Mononuclear cell (primary cell): ENCODE measurements around the gene SPATA17. TPM values are rescaled to one million over a fixed set of nuclear protein-coding genes. Genes with fewer than 3 reads are reported as not detected.
"Not testable (repeated sequence)": the region's sequence is repeated elsewhere in the genome, so short reads cannot be mapped to it uniquely, and the experiment has no call there.

Experiments
- H3K27me3 ChIP-seq: 2 replicates; pipeline ENCODE4 v1.6.0; 2011; ENCODE audit warnings: low read length, control low read depth; ENCODE audit not compliant: insufficient read depth
- H3K4me1 ChIP-seq: 2 replicates; pipeline ENCODE4 v1.5.1; 2011; ENCODE audit warnings: mild to moderate bottlenecking, low read length, control low read depth; ENCODE audit not compliant: insufficient read depth
- H3K4me3 ChIP-seq: 2 replicates; pipeline ENCODE4 v1.5.1; 2011; ENCODE audit warnings: mild to moderate bottlenecking, low read length, moderate library complexity
- H3K9me3 ChIP-seq: 2 replicates; pipeline ENCODE4 v1.5.1; 2011; ENCODE audit warnings: low read depth, mild to moderate bottlenecking, control low read depth, low read length
- total RNA-seq: library from RNA; depleted of rRNA; stranded (reverse); fragments of >200 nt; gene quantifications from one replicate; pipeline ENCODE4 v1.2.3, GENCODE V29; 2012

The SPATA17 gene
- total RNA-seq, 1 donor, result under 0.01 TPM

DNA sequence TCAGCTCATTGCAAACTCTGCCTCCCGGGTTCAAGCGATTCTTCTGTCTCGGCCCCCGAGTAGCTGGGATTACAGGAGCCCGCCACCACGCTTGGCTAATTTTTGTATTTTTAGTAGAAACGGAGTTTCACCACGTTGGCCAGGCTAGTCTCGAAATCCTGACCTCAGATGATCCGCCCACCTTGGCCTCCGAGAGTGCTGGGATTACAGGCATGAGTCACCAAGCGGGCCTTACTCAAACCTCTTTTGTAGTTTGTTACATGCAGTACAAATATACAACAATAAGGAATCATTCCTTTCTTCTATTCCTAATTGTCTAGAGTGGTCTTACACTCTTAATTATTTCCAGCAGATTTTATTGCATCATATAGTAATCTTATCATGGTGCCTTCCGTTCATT lies 16.6 kb downstream of the SPATA17 start:
- H3K27me3 ChIP-seq, result no peaks in the 10 kb centered on the region
- no peaks in the 10 kb centered on the region for H3K4me1 ChIP-seq
- no peak overlapping the region for H3K4me3 ChIP-seq
- H3K9me3 ChIP-seq, result no peaks in the 10 kb centered on the region

DNA sequence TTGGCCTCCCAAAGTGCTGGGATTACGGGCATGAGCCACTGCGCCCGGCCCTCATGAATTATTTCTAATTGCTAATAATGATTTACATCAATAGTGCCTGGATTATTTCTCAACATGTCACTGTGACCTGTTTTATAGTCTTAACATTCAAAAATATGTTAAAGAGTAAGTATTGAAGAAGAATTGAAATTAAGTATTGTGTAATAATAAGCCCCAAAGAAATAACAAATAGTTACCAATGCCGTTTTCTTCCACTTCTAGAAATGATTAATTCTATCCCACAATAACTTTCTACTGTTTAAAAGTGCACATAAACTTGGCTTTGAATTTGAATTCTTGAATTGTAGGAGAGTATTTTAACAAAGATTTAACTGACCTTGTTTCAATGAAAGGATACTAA lies 19.5 kb downstream of the SPATA17 start:
- Histone ChIP-seq H3K4me1 (no peaks in the 10 kb centered on the region), H3K4me3 (no peak overlapping the region), H3K27me3 (no peaks in the 10 kb centered on the region), H3K9me3 (no peaks in the 10 kb centered on the region)

DNA sequence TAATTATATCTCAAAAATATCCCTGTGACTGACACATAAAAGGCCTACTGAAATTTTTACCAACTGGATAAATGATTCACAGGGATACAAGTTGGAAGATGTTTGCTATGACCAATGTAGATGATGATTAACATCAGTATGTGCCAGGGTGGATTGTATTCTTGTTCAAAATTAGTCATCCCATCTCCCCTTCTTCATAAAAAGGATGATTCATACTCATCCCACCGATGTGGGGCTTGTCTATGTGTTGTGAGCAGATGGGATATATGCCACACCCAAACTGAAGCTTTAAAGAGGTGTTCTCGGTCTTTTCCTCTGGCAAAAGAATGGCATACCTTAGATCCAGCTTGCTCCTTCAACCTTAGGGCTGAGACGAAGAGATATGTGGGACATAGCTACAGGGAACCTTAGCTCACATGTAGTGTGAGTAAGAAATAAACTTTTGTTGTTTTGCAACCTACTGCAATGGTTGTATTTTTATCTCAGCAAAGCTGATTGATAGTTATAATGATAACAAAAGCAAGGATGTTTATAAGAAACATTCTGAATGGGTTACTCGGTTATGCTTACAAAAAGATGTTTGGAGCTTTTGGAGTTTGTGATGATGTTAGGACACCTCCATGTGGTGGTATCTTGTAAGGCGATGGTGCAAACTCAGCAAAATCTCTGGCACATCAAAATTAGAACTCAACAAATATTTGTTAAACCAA lies 29.4 kb downstream of the SPATA17 start:
- Histone ChIP-seq H3K9me3 (no peaks in the 10 kb centered on the region), H3K4me3 (no peak overlapping the region), H3K27me3 (no peaks in the 10 kb centered on the region), H3K4me1 (no peaks in the 10 kb centered on the region)

DNA sequence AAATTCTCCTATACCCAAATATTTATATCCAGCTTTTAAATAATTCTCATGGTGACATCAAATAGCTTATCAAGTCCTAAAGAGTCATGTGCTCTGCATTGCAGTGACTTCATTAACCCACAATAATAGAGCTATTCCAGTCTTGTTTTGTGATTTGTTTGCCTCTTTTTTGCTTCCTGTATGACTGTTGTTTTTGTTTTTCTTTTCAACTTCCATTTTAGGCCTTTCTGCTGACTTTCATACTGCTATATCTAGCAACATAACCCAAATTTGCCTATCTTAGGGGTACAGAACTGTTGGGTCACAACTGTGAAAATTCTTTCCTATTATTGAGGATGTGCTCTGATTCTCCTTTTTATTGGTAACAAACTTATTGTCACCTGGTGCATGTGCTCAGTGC lies 30.3 kb downstream of the SPATA17 start:
- no peaks in the 10 kb centered on the region for H3K9me3 ChIP-seq

DNA sequence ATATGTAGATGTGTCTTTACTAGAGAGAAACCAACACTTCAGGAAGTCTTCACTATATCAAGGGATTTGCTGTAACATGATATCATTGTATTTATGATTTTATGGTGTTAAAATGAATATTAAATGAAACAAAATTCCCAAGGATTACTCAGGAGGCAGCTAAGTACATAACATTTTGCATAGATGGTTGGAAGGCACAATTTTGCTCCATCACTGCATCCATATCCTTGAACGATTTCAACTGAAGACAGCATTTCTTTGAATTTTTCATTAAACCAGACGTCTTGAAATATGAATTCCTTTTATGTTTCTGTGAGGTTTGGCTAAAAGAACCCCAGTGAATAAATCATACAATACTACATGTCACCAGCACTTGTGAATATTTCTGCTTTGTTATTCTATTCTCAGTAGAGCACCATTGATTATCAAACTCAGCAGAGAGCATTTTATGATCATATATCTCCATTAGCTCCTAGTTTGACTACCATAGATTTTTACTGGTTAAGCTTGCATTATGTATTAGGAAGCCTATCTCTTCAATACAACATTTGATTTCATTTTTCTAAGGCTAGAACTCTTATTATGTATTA lies 37.3 kb downstream of the SPATA17 start:
- Histone ChIP-seq H3K4me1 (no peaks in the 10 kb centered on the region), H3K9me3 (no peaks in the 10 kb centered on the region), H3K27me3 (peaks cover 3% of the 10 kb centered on the region), H3K4me3 (no peak overlapping the region)

More for the DNA sequence above, 30.3 kb downstream of the SPATA17 start:
- H3K4me3 ChIP-seq, result no peak overlapping the region
- H3K4me1 ChIP-seq, result no peaks in the 10 kb centered on the region
- H3K27me3 ChIP-seq, result no peaks in the 10 kb centered on the region

DNA sequence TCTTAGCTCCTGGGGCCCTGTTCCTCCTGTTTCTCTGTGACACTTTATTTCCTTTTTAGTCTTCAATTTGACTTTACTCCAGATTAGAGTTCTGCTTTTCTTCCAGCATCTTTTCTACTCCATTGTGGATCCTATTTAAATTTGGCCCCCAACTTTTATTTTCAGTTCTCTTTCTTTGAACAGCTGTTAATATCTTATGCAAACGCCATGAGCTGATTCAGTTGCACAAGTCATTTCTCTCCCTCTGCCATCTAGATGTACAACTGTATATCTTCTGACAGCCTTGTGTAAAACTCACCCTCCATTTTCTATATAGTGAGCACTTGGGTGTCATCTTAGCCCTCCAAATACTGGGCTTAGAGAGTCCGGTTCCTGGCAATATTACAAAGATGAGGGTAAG lies 42.2 kb downstream of the SPATA17 start:
- Histone ChIP-seq H3K4me1 (peaks cover 12% of the 10 kb centered on the region), H3K9me3 (no peaks in the 10 kb centered on the region), H3K4me3 (no peak overlapping the region), H3K27me3 (no peaks in the 10 kb centered on the region)

DNA sequence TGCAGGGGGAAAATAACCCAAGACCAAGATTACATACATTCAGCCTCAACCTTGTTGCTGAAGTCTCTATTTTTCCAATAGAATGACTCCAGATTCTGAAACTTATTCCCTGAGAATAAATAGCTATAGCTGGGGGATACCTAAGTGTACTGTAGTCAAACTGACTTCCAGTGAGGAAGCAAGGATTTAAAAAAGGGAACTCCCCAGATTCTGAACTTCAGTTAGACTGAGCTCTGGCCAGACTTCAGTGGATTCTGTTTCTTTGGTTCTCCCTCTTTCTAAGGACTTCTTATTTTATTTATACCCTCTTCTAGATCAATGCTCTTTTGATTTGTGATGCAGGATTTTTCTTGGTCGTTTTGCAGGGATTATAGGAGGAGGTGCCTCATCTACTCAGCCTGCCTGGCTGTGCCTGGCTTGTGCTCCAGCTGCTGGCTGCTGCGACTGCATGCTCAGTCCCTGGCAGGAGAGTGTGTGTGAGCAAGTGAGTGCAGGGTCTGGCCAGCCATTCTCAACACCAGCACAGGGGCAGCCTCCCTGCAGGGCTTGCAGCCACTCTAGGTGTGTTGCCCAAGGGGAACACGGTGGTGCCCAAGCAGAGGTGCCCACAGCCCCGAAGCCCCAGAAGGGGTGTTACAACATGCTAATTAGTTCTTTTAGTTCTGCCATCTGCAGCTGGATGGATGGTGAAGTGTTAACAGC lies 43.0 kb downstream of the SPATA17 start:
- Histone ChIP-seq H3K9me3 (no peaks in the 10 kb centered on the region), H3K4me3 (no peak overlapping the region), H3K4me1 (peaks cover 12% of the 10 kb centered on the region), H3K27me3 (no peaks in the 10 kb centered on the region)

DNA sequence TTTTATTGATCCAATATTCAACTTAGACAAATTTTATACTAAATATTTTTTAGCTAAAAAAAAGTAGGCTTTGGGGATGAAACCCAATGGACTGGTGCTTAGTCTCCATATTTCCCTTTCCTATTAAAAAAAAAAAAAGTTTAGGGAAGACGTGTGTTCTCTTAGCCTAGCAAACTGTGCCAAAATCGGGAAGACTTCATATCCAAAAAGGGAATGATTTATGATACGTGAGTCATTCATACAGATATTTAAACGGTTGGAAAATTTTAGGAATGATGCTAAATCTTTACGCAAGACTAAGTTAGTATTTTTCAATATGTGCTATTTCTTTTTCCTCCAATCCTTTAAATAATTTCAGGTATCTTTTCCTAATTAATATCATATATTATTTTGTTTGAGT lies 50.7 kb downstream of the SPATA17 start:
- Histone ChIP-seq H3K4me3 (no peak overlapping the region), H3K4me1 (no peaks in the 10 kb centered on the region), H3K27me3 (no peaks in the 10 kb centered on the region), H3K9me3 (no peaks in the 10 kb centered on the region)

DNA sequence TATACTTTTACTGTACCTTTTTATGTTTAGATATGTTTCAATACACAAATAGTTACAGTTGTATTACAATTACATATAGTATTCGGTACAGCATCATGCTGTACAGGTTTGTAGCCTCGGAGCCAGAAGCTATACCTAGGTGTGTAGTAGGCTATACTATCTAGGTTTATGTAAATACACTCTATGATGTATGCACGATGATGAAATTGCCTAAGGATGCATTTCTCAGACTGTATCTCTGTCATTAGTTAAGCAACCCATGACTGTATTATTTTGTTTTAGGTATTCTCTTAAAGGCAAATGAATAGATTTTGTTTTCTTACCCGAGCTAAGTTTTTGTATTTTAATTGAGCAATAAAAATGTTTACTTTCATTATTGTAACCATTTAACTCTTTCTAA lies 56.4 kb downstream of the SPATA17 start:
- Histone ChIP-seq H3K4me1 (no peaks in the 10 kb centered on the region), H3K27me3 (no peaks in the 10 kb centered on the region), H3K9me3 (no peaks in the 10 kb centered on the region), H3K4me3 (no peak overlapping the region)

DNA sequence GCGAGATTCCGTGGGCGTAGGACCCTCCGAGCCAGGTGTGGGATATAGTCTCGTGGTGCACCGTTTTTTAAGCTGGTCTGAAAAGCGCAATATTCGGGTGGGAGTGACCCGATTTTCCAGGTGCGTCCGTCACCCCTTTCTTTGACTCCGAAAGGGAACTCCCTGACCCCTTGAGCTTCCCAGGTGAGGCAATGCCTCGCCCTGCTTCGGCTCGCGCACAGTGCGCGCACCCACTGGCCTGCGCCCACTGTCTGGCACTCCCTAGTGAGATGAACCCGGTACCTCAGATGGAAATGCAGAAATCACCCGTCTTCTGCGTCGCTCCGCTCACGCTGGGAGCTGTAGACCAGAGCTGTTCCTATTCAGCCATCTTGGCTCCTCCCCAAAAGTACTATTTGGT lies 65.0 kb downstream of the SPATA17 start:
- not testable (repeated sequence) for H3K9me3 ChIP-seq, H3K4me3 ChIP-seq, H3K27me3 ChIP-seq, H3K4me1 ChIP-seq

DNA sequence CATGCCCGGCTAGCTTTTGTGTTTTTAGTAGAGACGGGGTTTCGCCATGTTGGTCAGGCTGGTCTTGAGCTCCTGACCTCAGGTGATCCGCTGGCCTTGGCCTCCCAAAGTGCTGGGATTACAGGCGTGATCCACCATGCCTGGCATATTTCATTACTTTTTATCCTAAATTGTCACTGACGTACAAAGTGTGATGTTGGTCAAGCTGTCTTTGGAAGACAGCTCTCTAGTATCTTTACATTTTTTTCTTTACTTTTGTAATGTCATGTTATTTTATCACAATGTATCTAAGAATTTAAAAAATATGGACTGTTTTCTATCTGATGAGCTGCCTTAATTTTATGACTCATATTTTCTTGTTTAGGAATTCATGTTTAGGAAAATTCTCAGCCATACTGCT lies 72.2 kb downstream of the SPATA17 start:
- H3K9me3 ChIP-seq, result no peaks in the 10 kb centered on the region
- H3K4me1 ChIP-seq, result no peaks in the 10 kb centered on the region
- H3K27me3 ChIP-seq, result no peaks in the 10 kb centered on the region
- H3K4me3 ChIP-seq, result no peak overlapping the region

DNA sequence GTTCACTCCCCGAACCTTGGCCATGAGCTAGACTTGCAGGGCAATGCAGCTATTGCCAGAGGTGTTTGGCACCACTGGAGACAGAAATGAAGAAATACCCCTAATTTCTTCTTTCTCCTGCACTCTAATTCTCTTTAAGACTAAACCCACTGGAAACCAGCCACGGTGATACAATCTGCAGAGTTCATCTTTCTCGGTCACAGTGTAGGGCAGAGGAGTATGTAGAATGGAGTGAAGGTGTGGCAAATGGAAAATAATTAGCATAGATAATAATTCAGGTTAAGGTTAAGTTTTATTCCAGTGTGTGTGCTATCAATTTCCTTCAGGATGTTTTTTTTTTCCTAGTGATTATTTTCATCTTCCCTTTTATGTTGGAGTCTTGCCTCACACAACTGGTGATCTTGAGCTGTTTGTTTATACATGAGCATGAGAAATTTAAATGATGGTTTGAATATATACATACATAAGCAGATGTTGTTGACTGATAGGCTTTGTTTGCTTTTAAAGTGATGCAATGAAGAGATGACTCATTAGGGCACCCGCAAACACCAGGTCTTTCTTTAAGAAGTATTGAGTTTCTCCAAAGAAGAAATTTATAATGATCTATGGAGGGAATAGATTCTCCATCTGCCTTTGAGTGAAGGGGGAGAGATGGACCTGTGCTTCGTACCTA lies 81.9 kb downstream of the SPATA17 start:
- Histone ChIP-seq H3K9me3 (no peaks in the 10 kb centered on the region), H3K4me3 (no peak overlapping the region), H3K4me1 (no peaks in the 10 kb centered on the region), H3K27me3 (no peaks in the 10 kb centered on the region)

DNA sequence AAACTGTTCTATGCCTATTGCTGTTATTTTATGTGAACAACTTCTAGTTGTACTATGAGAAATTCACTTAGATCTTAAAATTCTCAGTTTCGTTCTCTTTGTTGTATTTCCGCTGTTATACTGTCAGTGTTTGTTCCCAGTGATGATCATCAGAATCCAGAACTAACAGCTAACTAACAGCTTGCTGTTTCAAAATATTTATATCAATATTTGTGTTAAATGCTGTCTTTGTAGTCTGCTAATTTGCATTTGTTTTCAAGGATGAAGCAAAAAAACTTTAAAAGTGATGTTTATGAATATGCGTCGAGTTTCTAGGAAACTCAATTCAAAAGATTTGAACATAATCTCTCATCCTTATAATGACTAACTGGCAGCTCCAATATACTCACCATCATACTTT lies 84.5 kb downstream of the SPATA17 start:
- Histone ChIP-seq H3K4me3 (no peak overlapping the region), H3K27me3 (no peaks in the 10 kb centered on the region)

DNA sequence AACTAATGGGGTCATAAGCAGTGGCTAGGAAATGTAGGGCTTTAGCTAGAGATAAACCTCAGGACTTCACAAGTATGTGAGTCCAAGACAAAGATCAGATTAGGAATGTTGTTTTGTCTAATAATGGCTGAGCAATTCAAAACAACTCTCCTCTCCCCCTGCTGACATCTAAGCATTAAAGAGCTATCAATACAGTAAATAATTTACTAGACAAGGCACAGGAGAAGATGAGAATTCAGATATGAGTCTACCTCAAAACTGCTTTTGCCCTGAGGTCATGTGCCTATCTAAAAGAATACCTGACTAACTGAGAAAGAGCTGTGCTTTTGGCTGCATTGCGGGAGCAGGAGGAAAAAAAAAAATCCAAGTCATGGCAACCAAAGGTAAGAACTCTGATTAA lies 86.8 kb downstream of the SPATA17 start:
- Histone ChIP-seq H3K4me1 (no peaks in the 10 kb centered on the region), H3K27me3 (no peaks in the 10 kb centered on the region), H3K9me3 (no peaks in the 10 kb centered on the region), H3K4me3 (no peak overlapping the region)

More for the DNA sequence above, 84.5 kb downstream of the SPATA17 start:
- Histone ChIP-seq H3K9me3 (no peaks in the 10 kb centered on the region), H3K4me1 (no peaks in the 10 kb centered on the region)

DNA sequence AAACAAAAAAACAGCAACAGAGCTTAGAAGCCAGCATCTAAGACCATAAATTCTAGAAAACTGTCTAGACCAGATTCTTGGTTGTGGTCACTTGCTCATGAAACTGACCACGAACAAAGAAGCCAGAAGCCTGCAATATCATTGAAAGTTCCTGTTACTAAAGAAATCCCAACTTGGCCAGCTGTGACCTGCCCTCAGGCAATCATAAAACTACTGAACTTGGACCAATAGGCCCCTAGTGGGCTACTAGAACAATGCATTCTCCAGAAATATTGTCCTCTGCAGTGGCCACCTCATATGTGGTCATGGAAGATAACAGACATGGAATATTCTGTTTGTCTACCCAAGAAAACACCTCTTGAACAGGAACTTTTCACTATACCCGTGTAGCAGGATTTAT lies 87.7 kb downstream of the SPATA17 start:
- H3K4me3 ChIP-seq, result no peak overlapping the region
- no peaks in the 10 kb centered on the region for H3K4me1 ChIP-seq
- no peaks in the 10 kb centered on the region for H3K27me3 ChIP-seq
- H3K9me3 ChIP-seq, result no peaks in the 10 kb centered on the region
